ENCODE measurements around the gene CADPS. TPM values are rescaled to one million over a fixed set of nuclear protein-coding genes. Genes with fewer than 3 reads are reported as not detected.

Gene CADPS
- total RNA-seq, 1 experiment from 2014 or later, result not detected

GRCh38 chr3:62873451-62873760 lies 1.8 kb downstream of the CADPS start:
- in situ Hi-C loops (cut with HindIII; ENCODE audit: low pct_unique_long_range_greater_than_20kb, low sequenced_read_pairs), result no loop called here
- Histone ChIP-seq H3K27me3 (ENCODE audit: control insufficient read depth, insufficient read depth, low read length) (peaks cover 16% of the 10 kb centered on the region), H3K4me1 (ENCODE audit: control insufficient read depth, insufficient read depth, low read length) (no peaks in the 10 kb centered on the region), H3K27ac (ENCODE audit: low read length) (no peak overlapping the region), H3K4me3 (ENCODE audit: low read depth in 2 of 2, low read length in 2 of 2) (peak overlapping the region; percentile 39 to 40), H3K36me3 (ENCODE audit: control insufficient read depth, insufficient read depth, low read length) (no peaks in the 10 kb centered on the region), H3K9me3 (ENCODE audit: control insufficient read depth, insufficient read depth, low read depth, low read length) (no peaks in the 10 kb centered on the region)
- DNase-seq (ENCODE audit: low read depth, low spot score), result no peak
- BruUV-seq (replicated peaks), result no TSS peak
- intact Hi-C loops (cut with micrococcal nuclease; ENCODE audit: unreplicated experiment), result no loop called here
- TF ChIP-seq SIN3A (IDR thresholded peaks at IDR 0.05; ENCODE audit: borderline replicate concordance, insufficient read depth, low read depth, low read length) (no peak), TCF7L2 (IDR thresholded peaks at IDR 0.05; ENCODE audit: low read depth, low read length) (no peak), POLR2AphosphoS5 (IDR thresholded peaks at IDR 0.05; ENCODE audit: low read depth, low read length) (no peak), CTCF (IDR thresholded peaks at IDR 0.05) (no peak)
- TF ChIP-seq, protein P1, sequence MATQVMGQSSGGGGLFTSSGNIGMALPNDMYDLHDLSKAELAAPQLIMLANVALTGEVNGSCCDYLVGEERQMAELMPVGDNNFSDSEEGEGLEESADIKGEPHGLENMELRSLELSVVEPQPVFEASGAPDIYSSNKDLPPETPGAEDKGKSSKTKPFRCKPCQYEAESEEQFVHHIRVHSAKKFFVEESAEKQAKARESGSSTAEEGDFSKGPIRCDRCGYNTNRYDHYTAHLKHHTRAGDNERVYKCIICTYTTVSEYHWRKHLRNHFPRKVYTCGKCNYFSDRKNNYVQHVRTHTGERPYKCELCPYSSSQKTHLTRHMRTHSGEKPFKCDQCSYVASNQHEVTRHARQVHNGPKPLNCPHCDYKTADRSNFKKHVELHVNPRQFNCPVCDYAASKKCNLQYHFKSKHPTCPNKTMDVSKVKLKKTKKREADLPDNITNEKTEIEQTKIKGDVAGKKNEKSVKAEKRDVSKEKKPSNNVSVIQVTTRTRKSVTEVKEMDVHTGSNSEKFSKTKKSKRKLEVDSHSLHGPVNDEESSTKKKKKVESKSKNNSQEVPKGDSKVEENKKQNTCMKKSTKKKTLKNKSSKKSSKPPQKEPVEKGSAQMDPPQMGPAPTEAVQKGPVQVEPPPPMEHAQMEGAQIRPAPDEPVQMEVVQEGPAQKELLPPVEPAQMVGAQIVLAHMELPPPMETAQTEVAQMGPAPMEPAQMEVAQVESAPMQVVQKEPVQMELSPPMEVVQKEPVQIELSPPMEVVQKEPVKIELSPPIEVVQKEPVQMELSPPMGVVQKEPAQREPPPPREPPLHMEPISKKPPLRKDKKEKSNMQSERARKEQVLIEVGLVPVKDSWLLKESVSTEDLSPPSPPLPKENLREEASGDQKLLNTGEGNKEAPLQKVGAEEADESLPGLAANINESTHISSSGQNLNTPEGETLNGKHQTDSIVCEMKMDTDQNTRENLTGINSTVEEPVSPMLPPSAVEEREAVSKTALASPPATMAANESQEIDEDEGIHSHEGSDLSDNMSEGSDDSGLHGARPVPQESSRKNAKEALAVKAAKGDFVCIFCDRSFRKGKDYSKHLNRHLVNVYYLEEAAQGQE (IDR thresholded peaks at IDR 0.05; ENCODE audit: insufficient read depth in 1 of 2, low read depth in 2 of 2, low read length in 1 of 2), result no peak
- ATAC-seq, result no peak
- ChIA-PET POLR2A (no interaction called here), CTCF (no interaction called here)

DNA sequence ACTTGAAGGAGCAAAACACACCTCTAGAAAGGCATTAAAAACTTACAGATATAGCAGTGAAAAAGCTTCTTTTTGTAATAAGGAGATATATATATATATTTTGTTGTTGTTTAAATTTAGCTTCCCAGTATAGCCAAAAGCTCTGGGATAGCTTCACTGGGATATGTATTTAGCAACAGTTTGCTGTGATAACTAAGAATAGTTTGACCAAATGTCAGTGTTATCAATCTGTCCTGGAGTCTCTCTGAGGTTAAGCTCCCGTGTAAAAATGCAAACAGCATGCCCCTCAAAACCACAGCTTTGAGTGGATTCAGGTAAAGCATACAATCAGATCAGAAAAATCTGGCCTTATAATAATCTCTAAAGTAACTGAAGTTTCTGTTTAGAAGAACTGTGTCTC lies 2.9 kb downstream of the CADPS start:
- BruUV-seq (replicated peaks), result no TSS peak
- no peak for TF ChIP-seq SIN3A (IDR thresholded peaks at IDR 0.05; ENCODE audit: borderline replicate concordance, insufficient read depth, low read depth, low read length)
- no peak for TF ChIP-seq POLR2AphosphoS5 (IDR thresholded peaks at IDR 0.05; ENCODE audit: low read depth, low read length)
- TF ChIP-seq CTCF (IDR thresholded peaks at IDR 0.05), result no peak
- TF ChIP-seq, protein P1 (IDR thresholded peaks at IDR 0.05; ENCODE audit: insufficient read depth in 1 of 2, low read depth in 2 of 2, low read length in 1 of 2), result no peak
- no peak for TF ChIP-seq TCF7L2 (IDR thresholded peaks at IDR 0.05; ENCODE audit: low read depth, low read length)
- in situ Hi-C loops (cut with HindIII; ENCODE audit: low pct_unique_long_range_greater_than_20kb, low sequenced_read_pairs), result no loop called here
- H3K27ac ChIP-seq (ENCODE audit: low read length), result no peak overlapping the region
- ATAC-seq (no peak), DNase-seq (ENCODE audit: low read depth, low spot score) (no peak)
- H3K9me3 ChIP-seq (ENCODE audit: control insufficient read depth, insufficient read depth, low read depth, low read length), result no peaks in the 10 kb centered on the region
- CTCF ChIA-PET, result no interaction called here
- no peaks in the 10 kb centered on the region for H3K4me1 ChIP-seq (ENCODE audit: control insufficient read depth, insufficient read depth, low read length)
- peaks cover 16% of the 10 kb centered on the region for H3K27me3 ChIP-seq (ENCODE audit: control insufficient read depth, insufficient read depth, low read length)
- H3K4me3 ChIP-seq (ENCODE audit: low read depth in 2 of 2, low read length in 2 of 2), result no peak overlapping the region
- intact Hi-C loops (cut with micrococcal nuclease; ENCODE audit: unreplicated experiment), result no loop called here
- no peaks in the 10 kb centered on the region for H3K36me3 ChIP-seq (ENCODE audit: control insufficient read depth, insufficient read depth, low read length)
- POLR2A ChIA-PET, result no interaction called here
